Endometrial microvascular endothelial cells (primary cell): ENCODE data around the gene DNAH17. TPM values are rescaled to one million over a fixed set of nuclear protein-coding genes. Genes with fewer than 3 reads are reported as not detected.

ENCODE experiments used
- in situ Hi-C: cut with HindIII; loops from 2 replicates; pipeline ENCODE4 v1.10.0; 2017; ENCODE audit warnings: low sequenced_read_pairs, low pct_unique_long_range_greater_than_20kb; ENCODE audit errors: inconsistent ontology term
- total RNA-seq: library from RNA; depleted of rRNA; stranded (reverse); fragments of >200 nt; gene quantifications from one replicate; pipeline ENCODE4 v1.2.3, GENCODE V29; 2015; ENCODE audit errors: inconsistent ontology term

Gene DNAH17
- total RNA-seq, 1 donor from 2014 or later: not detected

DNA sequence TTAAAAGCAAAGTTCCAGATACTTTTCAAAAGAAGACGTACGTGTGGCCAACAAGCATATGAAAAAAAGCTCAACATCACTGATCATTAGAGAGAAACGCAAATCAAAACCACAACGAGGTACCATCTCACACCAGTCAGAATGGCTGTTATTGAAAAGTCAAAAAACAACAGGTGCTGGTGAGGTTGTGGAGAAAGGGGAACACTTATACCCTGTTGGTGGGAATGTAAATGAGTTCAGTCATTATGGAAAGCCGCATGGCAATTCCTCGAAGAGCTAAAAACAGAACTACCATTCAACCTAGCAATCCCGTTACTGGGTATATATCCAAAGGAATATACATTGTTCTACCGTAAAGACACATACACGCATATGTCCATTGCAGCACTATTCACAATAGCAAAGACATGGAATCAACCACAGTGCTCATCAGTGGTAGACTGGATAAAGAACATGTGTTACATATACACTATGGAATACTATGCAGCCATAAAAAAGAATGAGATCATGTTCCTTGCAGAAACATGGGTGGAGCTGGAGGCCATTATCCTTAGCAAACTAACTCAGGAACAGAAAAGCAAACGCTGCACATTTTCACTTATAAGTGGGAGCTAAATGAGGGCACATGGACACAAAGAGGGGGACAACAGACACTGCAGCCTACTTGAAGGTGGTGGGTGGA, 31.1 kb upstream of the DNAH17 start:
- in situ Hi-C loops: no loop called here

DNA sequence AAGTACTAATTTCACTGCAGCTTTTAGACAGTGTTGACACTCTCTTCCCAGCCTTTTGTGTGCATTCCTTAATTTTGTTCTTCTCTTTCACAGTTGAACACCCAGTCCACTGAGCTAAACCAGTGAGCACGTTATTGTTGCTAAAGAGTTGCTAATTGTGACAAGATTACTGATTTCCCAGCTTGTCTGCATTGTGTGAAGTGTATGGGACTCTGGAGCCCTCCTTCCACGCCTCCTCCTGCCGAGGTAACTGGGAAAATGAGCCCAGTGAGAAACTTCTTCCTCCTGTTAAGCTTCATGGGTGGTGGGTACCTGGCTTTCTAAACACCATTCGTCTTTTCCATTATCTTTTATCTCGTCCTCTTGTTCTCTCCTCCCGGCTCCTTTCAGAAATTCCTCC, 29.8 kb upstream of the DNAH17 start:
- in situ Hi-C loops: no loop called here

DNA sequence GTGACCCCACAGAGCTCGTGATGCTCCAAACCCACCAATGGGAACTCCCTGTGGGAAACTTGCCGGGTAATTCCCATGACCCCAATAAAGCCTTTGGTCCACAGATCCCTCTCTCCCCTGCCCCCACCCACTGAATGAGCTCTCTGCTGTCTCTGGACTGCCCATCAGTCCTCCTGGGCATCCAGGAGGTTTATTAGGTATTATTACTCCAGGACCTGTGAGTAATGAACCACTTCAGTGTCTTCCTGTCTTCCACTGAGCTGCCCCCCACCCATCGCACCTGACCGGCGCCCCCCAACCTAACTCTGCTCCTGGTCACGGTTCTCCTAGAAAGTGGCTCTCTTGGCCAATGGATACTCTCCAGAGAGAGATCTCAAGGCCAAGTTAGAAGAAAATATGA, 28.7 kb upstream of the DNAH17 start:
- in situ Hi-C loops: no loop called here

GRCh38 chr17:78605429-78605828, 28.2 kb upstream of the DNAH17 start:
- in situ Hi-C loops: no loop called here

DNA sequence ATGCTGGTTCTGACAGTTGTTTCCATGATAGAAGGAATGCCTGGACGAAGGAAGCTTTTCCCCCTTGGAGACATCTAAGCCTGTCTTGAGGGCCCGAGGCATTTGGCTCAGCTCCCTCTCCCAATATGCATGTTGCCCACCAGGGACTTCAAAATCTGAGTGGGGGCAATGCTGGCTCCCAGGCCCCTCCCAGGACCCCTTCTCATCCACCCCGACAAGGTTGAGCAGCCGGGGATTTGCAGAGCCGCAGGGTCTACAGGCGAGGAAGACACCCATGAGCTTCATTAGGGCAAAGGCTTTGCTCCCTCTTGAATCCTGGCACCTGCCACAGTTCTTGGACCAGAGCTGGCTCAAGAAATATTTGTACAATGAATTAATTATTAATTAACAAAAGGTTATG, 25.1 kb upstream of the DNAH17 start:
- in situ Hi-C loops: no loop called here

GRCh38 chr17:78601577-78602190, 24.5 kb upstream of the DNAH17 start:
- in situ Hi-C loops: no loop called here

- in situ Hi-C loops: no loop called here
Observed at GRCh38 chr17:78600181-78600721, 23.1 kb upstream of the DNAH17 start.

- in situ Hi-C loops: no loop called here
Observed at GRCh38 chr17:78599419-78599818, 22.2 kb upstream of the DNAH17 start.

- in situ Hi-C loops: no loop called here
Observed at GRCh38 chr17:78598013-78598471, 20.8 kb upstream of the DNAH17 start.

- in situ Hi-C loops: no loop called here
Observed at GRCh38 chr17:78596871-78597764, 19.9 kb upstream of the DNAH17 start.

DNA sequence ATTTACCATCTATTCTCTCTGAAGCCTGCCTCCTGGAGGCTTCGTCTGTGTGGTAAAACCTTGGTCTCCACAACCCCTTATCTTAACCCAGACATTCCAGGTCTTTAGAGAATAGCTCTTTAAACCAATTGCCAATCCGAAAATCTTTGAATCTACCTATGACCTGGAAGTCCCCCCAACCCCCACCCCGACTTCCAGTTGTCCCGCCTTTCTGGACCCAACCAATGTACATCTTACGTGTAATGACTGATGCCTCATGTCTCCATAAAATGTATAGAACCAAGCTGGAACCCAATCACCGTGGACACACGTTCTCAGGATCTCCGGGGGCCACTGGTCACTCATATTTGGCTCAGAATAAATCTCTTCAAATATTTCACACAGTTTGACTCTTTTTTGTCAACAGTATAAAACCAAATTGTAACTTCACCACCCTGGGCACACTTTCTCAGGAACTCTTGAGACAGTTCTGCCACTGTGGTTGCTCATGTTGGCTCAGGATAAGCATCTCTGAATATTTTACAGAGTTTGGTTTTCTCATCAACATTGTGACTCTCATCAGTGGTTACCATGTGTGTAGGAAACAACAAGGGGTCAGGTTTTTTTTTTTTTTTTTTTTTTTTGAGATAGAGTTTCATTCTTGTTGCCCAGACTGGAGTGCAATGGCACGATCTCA, 18.1 kb upstream of the DNAH17 start:
- in situ Hi-C loops: no loop called here

DNA sequence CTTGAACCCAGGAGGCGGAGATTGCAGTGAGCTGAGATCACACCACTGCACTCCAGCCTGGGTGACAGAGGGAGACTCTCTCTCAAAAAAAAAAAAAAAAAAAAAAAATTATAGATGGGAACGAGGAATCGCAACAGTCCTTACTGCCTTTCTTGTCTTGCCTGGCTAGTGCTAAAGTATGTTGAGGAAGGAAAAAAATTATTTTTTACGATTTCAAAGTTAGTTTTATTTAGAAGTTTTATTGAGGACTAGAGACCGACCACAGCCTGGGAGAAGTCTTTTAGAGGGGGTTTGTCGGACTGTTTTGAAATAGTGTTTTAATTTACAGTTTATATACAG, 15.8 kb upstream of the DNAH17 start:
- in situ Hi-C loops: no loop called here

GRCh38 chr17:78591263-78591671, 14.1 kb upstream of the DNAH17 start:
- in situ Hi-C loops: no loop called here

DNA sequence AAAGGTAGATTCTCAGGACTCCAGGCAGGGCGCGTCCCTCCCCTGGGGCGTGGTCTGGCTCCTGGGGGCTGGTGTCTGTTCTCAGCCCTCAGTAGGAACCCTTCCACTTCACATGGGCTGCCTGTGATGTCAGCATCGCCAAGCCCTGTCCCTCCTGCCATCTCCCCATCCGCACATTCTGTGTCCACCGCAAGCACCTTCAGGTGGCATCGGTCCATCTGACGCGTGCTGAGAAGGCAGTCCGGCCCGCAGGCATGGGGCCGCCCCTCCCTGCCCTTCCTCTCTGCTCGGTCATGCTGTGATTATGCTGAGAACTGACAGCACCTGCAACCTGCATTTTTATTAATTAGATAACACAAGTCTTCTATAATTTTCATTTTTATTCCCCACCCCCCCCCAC, 12.7 kb upstream of the DNAH17 start:
- in situ Hi-C loops: no loop called here

GRCh38 chr17:78589031-78589675, 12.0 kb upstream of the DNAH17 start:
- in situ Hi-C loops: no loop called here

DNA sequence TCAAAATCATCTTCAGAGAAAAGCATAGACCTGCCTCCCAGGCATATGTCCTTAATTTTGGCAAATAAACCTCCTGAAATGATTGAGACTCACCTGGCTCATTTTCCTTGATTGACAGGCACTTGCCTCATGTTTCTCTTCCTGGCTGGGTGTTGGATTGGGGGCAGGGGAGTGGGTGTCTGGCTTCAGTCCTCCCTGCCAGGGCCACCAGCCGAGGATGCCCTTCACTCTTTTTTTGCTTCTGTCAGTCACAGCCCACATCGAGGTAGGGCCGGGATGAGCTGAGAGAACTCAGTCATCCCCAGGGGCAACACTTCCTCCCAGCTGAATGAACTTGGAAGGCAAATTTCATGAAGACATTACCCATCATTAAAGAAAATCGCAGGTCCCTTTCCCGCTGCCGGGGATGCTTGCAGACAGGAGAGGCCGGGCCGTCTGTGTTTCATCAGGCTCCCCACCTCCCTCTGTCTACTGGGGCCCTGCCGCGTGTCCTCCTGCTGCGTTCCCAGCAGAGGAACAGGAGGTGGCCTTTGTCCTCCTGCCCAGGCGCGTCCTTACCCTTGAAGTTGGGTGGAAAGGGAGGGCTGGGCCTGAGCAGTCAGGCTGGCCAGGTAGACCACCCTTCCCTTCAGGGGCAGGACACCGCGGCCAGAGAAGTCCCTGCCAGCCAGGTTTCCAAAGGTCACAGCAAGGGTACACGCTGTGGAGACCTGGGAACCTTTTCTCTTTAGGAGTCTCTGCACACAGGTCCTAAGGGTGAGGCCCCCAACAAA, 11.2 kb upstream of the DNAH17 start:
- in situ Hi-C loops: no loop called here

- in situ Hi-C loops: no loop called here
Observed at GRCh38 chr17:78585006-78585630, 7.9 kb upstream of the DNAH17 start.

DNA sequence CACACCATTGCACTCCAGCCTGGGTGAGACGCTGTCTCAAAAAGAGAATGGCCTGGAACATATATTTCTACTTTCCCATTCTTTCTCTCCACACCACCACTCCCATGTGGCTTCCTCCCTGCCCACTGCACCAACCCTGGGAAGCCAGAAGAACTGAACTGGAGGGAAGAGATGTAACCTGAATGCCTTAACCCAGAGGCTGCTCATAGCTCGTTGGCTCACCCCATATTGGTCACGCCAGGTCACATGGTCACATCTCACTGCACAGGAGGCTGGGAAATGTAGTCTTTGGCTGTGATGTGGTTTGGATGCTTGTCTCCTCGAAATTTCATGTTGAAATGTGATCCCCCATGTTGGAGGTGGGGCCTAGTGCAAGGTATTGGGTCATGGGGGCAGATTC, 5.9 kb upstream of the DNAH17 start:
- in situ Hi-C loops: no loop called here
